Measurements from ENCODE around the gene STRAP.
"Not testable (repeated sequence)": the region's sequence is repeated elsewhere in the genome, so short reads cannot be mapped to it uniquely, and the experiment has no call there.

Gene STRAP

DNA sequence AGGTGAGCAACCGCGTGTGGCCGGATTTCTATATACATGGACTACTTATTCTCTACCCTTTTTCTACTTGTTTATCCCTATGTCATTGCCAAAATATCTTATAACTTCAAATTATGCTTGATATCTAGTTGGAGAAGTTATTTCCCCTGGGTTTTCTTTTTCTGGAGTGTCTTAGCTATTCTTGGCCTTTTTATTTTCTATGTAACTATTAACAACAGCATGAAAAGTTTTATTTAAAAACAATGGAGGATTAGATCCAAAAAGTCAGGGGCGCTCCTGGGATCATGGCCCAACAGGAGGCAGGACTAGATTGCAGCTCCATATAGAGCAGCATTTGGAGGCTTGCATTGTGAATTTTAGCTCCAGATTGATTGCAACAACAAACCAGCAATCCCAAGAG is 8.6 kb upstream of the STRAP start:
- no peak for DNase-seq

DNA sequence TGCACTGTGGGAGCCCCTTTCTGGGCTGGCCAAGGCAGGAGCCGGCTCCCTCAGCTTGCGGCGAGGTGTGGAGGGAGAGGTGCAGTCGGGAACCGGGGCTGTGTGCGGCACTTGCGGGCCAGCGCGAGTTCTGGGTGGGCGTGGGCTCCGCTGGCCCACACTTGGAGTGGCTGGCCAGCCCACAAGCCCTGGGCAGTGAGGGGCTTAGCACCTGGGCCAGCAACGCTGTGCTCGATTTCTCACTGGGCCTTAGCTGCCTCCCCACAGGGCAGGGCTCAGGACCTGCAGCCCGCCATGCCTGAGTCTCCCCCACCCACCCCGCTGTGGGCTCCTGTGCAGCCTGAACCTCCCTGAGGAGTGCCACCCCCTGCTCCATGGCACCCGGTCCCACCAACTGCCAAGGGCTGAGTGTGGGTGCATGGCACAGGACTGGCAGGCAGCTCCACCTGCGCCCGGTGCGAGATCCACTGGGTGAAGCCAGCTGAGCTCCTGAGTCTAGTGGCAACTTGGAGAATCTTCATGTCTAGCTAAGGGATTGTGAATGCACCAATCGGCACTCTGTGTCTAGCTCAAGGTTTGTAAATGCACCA is 7.5 kb upstream of the STRAP start:
- not testable (repeated sequence) for DNase-seq

DNA sequence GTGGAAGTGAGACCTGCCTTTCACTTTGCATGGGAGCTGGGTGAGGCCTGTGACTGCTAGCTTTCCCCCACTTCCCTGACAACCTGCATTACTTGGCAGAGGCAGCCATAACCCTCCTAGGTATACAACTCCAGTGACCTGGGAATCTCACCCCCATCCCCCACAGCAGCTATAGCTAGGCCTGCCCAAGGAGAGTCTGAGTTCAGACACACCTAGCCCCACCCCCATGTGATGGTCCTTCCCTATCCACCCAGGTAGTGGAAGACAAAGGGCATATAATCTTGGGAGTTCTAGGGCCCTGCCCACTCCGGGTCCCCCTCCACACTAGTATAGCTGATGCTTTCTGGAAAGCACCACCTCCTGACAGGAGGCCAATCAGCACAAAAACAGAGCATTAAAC is 6.3 kb upstream of the STRAP start:
- DNase-seq, result no peak

DNA sequence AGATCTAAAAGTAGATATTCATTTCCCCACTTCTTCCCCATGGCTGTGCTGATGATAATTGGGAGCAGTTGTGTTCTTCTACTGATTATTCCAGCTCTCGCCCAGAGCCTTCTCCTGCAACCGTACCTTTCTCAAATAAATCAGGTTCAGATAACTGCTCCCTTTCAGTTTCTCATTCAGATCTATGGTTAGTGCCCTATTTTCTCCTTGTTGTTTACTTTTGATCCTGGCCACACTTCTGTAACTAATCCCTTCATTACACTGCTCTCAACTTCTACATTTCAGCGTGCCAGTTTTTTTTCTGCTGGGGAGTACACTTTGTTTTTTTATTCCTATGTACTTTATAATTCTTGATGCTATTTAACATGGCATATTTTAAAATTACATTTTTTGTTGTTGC is 2.8 kb upstream of the STRAP start:
- DNase-seq, result no peak

DNA sequence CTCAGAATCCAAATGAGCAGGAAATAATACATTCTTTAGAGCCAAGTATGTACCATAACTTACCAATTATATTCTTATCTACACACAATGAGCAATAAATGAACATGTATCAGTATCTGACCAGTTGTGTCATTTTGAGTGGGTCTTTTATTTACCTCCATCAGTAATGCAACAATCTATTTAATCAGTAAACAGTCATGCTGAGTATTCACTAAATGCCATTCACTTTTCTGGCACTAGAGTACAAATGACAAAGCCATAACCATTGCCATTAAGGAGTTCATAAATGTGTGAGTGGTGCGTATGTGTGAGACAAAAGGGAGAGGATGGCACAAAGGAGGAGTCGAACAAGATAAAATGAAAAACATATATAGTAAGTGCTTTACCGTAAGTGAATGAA is 1.5 kb upstream of the STRAP start:
- no peak for DNase-seq

DNA sequence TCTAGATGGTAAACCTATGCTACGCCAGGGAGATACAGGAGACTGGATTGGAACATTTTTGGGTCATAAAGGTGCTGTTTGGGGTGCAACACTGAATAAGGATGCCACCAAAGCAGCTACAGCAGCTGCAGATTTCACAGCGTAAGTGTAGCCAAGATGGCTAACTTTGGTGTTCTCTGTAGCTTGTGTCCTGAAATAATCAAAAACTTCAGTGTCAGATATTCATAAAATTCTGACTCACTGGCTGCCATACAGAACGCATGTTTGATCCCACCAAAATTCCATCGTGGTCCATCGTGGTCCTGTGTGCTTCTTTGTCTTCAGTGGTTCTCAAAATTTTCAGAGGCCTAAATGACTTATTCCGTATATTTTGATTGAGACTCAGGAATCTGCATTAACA is 1.3 kb downstream of the STRAP start:
- no peak for DNase-seq

DNA sequence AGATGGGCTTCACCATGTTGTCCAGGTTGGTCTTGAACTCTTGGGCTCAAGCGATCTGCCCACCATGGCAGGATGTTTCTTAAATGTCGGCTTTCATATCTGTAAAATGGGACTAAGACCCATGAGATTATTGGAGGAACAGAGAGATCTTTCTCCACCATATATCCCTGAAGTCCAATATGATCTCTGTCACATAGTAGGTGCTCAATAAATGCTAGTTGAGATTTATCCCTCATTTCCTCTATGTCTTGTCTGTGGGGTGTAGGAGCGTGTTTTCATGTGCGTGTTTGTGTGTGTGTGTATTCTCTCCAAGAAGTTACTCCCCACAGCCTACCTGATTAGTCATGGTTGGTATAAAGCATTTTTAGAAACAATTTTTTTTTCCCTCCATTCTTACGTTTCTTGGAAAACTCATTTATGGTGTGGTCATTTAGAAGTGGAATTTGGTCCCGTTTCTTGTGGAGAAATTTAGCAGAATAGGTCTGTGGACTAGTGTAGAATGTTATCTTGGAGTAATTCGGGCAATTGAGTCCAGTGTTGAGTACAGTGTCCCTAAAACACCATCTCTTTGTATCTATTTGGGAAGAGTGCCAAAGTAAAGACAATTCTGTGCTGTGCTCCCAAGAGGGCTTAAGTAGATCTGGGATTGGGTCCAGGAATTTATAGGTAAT is 4.3 kb downstream of the STRAP start:
- DNase-seq, result no peak

DNA sequence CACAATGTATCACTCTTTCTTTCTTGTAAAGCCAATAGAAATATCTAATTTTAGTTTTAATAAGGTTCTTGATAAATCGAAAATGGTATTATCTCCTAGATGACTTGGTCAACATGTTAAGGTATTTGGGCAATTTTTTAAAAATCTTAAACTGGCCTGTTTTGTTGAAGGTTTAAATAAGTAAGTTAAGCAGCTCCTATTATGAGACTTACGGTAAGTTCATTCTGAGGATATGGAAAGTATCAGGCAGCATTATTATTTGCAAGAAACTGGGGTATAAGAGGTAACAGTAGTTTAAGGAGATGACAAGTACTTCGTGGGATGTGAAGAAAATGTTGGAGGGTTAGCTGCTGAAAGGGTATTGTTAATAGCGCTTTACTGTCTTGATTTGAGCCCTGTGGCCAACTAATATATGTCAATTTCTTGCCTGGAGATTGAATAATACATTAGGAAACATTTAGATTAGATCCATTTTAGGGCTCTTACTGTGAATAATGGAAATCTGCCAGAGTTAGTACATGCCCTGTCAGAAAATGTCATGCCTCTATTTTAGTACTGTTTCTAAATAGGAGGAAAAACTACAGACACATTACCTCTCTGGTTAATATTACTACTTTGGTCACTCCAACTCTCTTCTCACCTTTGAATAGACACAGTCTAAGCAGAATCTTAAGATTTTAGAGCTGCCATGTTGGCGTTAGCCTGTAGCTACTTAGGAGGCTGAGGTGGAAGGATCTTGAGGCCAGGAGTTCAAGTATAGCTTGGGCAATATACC is 5.0 kb downstream of the STRAP start:
- DNase-seq, result no peak

DNA sequence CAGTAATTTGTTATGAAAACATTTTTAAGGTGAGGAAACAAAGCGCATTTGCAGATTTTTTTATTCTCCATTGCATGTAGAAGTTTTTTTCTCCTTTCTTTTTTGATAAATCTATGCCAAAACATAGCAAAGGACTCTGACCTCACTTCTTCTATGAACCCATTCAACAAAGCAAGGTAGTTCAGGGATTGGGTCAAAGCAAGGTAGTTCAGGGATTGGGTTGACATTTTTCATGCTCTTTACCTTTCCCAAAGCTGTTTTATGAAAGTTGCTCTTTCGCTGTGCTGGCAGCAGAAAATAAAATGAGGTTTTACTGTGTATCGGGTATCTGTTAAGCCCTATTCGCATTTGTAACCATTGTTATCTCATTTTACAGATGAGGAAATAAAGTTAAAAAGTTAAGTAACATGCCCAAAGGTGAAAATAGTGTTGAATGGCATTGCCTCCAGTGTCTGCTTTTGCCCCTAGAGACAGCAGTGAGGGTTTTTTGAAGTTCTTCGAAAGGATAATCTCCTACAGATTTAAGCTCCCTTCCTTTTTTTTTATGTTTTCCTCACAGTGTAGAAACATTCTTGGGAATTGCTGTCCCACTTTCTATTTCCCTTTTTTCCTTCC is 10.6 kb downstream of the STRAP start:
- no peak for DNase-seq

DNA sequence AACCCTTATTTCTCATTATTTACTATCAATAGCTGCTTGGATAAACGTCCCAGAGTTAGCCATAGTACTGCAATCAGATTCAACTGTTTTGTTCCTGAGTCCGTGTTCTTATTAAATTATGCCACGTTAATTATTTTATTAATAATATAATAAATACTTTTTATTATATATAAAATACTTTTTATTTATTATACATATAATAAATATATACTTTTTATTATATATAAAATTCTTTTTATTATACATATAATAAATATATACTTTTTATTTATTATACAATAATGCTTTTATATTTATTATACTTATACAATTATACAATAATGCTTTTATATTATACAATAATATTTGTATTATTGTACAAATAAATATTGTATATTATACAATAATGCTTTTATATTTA is 11.1 kb downstream of the STRAP start:
- DNase-seq, result no peak

DNA sequence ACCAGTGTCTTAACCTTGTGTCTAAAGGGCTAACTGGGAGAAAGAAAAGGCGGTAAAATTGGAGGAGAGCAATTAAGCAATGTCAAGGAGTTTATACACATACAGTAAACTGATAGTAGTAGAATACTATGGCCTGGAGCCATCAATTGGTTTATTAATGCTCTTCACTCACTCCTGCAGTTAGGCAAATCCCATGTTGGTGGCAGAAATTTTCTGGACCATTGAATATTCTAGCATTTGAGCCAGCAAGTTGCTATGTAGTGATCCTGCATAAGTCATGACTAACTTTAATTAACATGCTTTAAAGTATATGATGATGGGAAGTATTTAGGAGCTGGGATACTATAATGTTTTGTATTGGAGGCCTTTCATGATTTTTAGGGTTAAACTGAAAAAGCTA is 14.7 kb downstream of the STRAP start:
- no peak for DNase-seq

DNA sequence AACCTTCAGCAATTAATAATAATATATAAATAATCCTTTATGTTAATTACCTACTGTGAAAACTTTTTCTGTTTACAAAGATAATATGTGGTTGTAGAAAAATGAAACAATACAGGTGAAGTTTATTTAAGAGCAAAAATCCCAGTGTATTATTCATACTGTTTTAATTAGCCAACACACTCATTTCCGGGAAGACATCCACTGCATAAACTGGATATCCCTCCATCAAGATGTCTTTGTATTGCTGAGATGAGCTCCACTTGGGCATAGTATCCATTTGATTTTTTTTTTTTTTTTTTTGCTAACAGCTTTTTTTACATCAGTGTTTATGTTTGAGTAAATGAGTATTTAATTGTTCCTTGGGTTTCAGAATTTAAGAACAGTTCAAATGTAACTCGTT is 15.2 kb downstream of the STRAP start:
- no peak for DNase-seq

DNA sequence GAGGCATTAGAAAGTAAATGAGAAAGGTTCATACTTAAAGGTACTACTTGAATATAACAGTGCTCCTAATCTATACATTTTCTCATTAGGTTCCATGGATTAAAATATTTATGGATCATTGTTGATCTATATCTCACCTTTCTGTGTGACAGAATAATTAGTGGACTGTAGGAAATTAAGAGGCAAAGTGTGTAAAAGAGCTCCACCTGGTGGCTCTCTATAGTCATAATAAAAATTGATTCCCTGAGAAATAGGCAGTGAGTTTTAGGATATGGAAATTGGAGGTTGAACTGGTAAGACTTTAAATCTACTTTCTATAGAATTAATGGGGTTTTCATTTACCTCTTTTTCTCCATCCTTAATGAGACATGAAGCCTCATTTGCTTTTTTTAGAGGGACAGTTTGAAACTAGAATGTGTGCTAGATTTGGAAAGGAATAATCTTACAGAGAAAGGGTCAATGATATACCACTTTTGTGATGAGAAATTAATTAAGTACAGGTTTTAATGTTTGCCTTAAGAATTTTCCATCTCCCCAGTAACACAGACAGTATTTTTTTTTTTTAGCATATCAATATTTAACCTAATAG is 17.2 kb downstream of the STRAP start:
- DNase-seq, result peak in 1 of 2 experiments; percentile 22

DNA sequence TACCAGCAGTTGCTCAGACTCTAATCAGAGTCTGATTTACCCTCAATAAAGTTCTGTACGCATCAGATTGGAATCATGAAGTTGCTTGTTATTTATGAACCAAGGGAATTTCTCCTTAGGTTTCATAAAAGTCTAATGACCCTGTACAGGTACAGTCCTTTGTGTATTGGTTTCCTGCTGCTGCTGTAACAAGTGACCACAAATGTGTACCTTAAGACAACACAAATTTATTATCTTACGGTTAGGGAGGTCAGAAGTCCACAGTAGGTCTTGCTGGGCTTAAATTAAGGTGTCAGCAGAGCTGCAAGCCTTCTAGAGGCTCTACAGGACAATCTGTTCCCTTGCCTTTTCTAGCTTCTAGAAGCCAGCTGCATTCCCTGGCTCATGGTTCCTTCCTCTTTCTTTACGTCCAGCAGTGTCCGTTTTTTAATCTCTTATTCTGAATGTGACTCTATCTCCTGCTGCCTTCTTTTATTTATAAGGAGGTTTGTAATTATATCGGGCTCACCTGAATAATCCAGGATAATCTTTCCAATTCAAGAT is 22.3 kb downstream of the STRAP start:
- no peak for DNase-seq

DNA sequence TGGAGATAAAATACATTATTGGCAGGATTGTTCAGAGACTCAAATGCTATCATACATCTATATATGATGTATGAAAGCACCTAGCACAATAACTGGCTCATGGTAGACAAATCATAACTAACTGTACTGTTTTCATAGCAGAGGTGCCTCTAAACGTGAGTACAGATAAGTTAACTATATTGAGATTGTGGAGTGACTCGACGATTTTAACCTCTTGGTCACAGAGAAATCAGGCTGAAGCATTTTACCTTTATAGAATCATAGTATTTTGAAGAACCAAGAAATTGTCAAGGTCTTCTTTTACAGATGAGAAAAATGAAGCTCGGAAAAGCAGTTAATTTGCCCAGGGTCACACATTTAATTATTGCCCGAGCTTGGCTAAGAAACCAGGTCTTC is 28.3 kb downstream of the STRAP start:
- no peak for DNase-seq

DNA sequence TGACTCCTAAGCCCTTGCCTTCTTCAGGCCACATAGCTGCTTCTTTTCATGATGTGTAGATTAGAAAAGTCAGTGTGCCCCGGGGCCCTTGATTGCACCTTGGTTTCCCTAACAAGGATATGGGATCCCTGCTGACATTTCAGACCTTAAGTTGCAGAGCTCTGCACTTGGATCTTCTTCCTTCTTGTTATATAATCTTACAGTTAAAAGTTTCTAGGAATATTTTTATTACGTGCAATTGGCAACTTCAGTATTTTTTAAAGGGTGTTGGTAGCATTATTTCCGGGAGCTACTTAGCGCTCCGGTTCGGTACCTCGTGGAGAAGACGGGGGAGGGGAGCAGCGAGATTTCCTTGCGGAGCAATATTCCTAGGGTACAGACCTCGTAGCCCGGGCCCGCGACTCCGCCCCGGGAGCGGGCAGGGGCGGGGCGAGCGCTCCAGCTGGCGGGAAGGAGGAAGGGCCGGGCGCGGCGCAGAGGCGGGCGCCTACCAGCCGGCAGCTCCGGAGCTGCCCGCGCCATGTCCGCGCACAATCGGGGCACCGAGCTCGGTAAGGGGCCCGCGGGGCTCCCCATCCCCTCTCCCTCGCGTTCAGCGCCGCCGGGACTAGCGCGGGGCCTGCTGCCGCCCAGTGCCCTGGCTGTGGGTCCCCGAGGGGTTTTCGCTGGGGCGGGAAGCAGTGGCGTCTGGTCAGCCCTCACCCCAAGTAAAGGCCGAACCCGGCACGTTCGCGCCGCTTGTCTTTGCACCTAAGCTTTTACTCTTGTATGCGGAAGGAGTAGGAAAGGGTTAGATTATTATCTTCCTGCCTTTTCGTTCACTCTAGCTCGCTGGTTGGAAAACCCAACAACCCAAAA is 28.9 kb downstream of the STRAP start, which contains the start of gene DERA:
Gene DERA, plus strand, starts transcription at position 469 of the 858 bp plus-strand sequence. Its CDS starts 52 bp downstream, at position 521.
- DNase-seq, result peak; percentile 20 to 24

DNA sequence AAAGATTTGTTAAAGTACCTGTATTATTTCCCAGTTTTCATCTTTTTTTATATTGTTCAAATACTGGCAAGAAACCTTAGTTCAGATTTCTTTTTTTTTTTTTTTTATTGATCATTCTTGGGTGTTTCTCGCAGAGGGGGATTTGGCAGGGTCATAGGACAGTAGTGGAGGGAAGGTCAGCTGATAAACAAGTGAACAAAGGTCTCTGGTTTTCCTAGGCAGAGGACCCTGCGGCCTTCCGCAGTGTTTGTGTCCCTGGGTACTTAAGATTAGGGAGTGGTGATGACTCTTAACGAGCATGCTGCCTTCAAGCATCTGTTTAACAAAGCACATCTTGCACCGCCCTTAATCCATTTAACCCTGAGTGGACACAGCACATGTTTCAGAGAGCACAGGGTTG is 29.7 kb downstream of the STRAP start:
- DNase-seq, result not testable (repeated sequence)

DNA sequence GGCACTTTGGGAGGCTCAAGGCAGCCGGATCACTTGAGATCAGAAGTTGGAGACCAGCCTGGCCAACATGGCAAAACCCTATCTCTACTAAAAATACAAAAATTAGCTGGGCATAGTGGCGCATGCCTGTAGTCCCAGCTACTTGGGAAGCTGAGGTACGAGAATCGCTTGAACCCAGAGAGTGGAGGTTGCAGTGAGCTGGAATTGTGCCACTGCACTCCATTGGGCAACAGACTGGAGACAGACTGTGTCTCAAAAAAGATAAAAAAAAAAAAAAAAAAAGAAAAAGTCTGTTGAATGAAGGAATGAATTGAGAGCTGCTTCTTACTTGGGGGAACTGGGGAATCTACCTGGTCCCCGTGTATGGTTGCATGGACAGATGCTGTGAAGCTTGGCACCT is 31.9 kb downstream of the STRAP start:
- DNase-seq, result not testable (repeated sequence)

DNA sequence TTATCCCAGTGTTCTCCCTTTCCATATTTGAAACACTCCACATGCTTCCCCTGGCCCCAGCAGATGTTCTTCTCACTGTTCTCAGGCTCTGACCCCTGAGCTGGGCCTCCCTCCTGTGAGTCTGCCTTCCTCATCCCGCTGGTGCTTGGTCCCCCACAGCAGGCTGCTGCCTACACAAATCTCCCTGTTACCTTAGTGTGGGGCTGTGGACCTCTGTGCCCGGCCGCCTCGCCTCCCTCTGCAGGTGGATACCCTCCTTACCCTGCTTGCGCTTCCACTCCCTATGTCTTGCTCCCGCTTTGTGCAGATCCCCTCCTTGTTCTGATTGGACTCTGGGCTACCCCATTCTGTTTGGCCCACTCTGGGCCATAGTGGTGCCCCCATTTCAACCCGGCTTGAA is 35.9 kb downstream of the STRAP start:
- DNase-seq, result no peak

DNA sequence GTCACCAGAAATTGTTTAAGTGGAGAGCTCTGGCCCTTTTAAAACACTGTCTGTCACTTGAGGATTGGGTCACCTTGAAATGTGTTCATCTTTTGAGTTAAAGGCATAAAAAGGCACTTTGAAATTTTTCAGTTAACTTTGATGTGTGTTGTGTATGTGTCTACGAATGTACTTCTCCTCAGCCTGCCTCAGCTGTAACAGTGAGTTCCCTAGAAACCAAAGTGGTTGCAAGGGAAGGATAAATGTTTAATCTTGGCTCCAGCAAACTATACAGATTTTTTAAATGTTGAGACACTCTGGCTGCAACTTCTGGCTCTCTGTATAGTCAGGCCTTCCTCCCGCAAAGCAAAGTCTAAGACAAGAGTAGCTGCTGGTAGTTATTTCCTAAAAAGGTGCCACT is 37.2 kb downstream of the STRAP start:
- DNase-seq, result no peak

DNA sequence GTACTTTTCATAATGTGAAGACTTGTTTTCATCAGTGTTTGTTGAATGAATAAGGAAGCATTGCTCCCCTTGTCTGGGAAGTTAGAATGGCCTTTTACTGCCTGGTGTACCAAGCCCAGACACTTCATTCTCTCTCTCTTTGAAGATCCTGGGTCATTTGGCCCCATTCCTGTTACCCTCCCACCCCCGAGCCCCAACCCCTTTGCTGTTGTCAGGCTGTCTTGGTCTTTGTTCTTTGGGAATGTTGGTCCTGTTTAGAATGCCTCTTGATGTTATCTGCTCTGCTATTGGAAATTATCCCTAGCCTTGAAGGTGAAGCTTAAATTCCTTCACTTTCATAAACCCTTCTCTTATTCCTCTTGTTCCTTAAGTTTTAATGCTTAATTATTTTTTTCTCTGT is 42.8 kb downstream of the STRAP start:
- no peak for DNase-seq

DNA sequence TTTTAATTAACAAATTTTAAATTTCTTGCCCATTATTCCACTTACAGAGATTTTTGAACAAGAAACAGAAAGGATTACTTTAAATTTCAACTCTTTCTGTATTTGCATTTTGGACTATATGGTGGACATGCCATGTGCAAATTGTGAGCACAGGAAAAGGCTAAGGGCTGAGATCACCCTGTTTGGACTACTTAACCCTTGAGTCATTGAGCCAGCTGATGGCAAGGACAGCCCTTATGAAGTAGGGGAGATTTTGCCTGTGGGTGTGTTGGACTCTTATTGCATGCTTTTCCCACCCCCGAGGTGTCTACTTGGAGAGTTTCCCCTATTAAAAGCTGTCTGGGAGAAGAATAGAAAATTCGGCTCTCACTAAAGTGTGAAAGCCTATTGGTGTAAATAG is 46.2 kb downstream of the STRAP start:
- no peak for DNase-seq

Measured in cerebellar nuclear complex (tissue), 1 donor.